HG02852 (cell line): ENCODE results near the gene SNX22.
A peak's percentile ranks its signal among the peaks of the same experiment; 100 is the strongest.

ENCODE experiments used
- ATAC-seq: cut with Tn5 transposase; IDR thresholded peaks from one replicate; pipeline ENCODE4 v1.9.1; 2021; ENCODE audit warnings: mild to moderate bottlenecking, moderate library complexity; ENCODE audit not compliant: unreplicated experiment

SNX22 gene

GRCh38 chr15:64133623-64134344 is 17.7 kb upstream of the SNX22 start:
- no peak for ATAC-seq

- no peak for ATAC-seq
Observed at GRCh38 chr15:64134345-64134829, 17.1 kb upstream of the SNX22 start.

- ATAC-seq, result no peak
Observed at GRCh38 chr15:64136347-64136746, 15.2 kb upstream of the SNX22 start.

- no peak for ATAC-seq
Observed at GRCh38 chr15:64137226-64137833, 14.2 kb upstream of the SNX22 start.

- ATAC-seq, result no peak
Observed at GRCh38 chr15:64138331-64138941, 13.1 kb upstream of the SNX22 start.

- ATAC-seq, result no peak
Observed at GRCh38 chr15:64141798-64142512, 9.6 kb upstream of the SNX22 start.

GRCh38 chr15:64143276-64143675 is 8.3 kb upstream of the SNX22 start:
- no peak for ATAC-seq

GRCh38 chr15:64144192-64144564 is 7.4 kb upstream of the SNX22 start:
- no peak for ATAC-seq

GRCh38 chr15:64144565-64145281 is 6.8 kb upstream of the SNX22 start:
- ATAC-seq, result peak; percentile 84

GRCh38 chr15:64146041-64146440 is 5.5 kb upstream of the SNX22 start:
- ATAC-seq, result no peak

GRCh38 chr15:64146520-64146884 is 5.0 kb upstream of the SNX22 start:
- ATAC-seq, result no peak

- no peak for ATAC-seq
Observed at GRCh38 chr15:64146885-64147681, 4.4 kb upstream of the SNX22 start.

GRCh38 chr15:64148168-64148567 is 3.4 kb upstream of the SNX22 start:
- ATAC-seq, result no peak

GRCh38 chr15:64148581-64148980 is 3.0 kb upstream of the SNX22 start:
- ATAC-seq, result no peak

GRCh38 chr15:64149424-64149823 is 2.1 kb upstream of the SNX22 start:
- ATAC-seq, result no peak

- no peak for ATAC-seq
Observed at GRCh38 chr15:64149893-64150578, 1.5 kb upstream of the SNX22 start.

GRCh38 chr15:64152507-64153387 is 1.2 kb downstream of the SNX22 start:
- peak; percentile 13 for ATAC-seq

- peak; percentile 57 for ATAC-seq
Observed at GRCh38 chr15:64153480-64154367, 2.2 kb downstream of the SNX22 start.
